HG03060 (cell line): ENCODE results near the gene EEIG1.
"Not testable (repeated sequence)": the region's sequence is repeated elsewhere in the genome, so short reads cannot be mapped to it uniquely, and the experiment has no call there.

ENCODE experiments used
- ATAC-seq: cut with Tn5 transposase; IDR thresholded peaks from one replicate; pipeline ENCODE4 v1.9.1; 2021; ENCODE audit warnings: low read depth, moderate number of reproducible peaks; ENCODE audit not compliant: unreplicated experiment

Gene EEIG1

GRCh38 chr9:127980706-127981558, at the start of gene EEIG1:
Gene EEIG1, minus strand, starts transcription at chr9:127980989. Its CDS starts 852 bp downstream, at chr9:127980137.
- ATAC-seq, result peak; percentile 25

GRCh38 chr9:128027705-128028104, 46.9 kb upstream of the EEIG1 start:
- ATAC-seq, result no peak

GRCh38 chr9:128026773-128027541, 46.2 kb upstream of the EEIG1 start:
- no peak for ATAC-seq

GRCh38 chr9:128026255-128026772, 45.5 kb upstream of the EEIG1 start:
- ATAC-seq, result peak; percentile 44

GRCh38 chr9:128025736-128026135, 44.9 kb upstream of the EEIG1 start:
- ATAC-seq, result no peak

GRCh38 chr9:128024761-128025308, 44.0 kb upstream of the EEIG1 start:
- ATAC-seq, result no peak

- ATAC-seq, result not testable (repeated sequence)
Observed at GRCh38 chr9:128023671-128024070, 42.9 kb upstream of the EEIG1 start.

GRCh38 chr9:128022886-128023285, 42.1 kb upstream of the EEIG1 start:
- no peak for ATAC-seq

GRCh38 chr9:128021098-128021497, 40.3 kb upstream of the EEIG1 start:
- ATAC-seq, result no peak

- no peak for ATAC-seq
Observed at GRCh38 chr9:128020692-128021091, 39.9 kb upstream of the EEIG1 start.

GRCh38 chr9:128015696-128016095, 34.9 kb upstream of the EEIG1 start:
- no peak for ATAC-seq

GRCh38 chr9:128011071-128011817, 30.5 kb upstream of the EEIG1 start:
- no peak for ATAC-seq

- ATAC-seq, result no peak
Observed at GRCh38 chr9:128009639-128010038, 28.9 kb upstream of the EEIG1 start.

GRCh38 chr9:128008171-128008570, 27.4 kb upstream of the EEIG1 start:
- ATAC-seq, result no peak

- ATAC-seq, result no peak
Observed at GRCh38 chr9:128007566-128008138, 26.9 kb upstream of the EEIG1 start.

GRCh38 chr9:128006332-128006996, 25.7 kb upstream of the EEIG1 start:
- ATAC-seq, result no peak

GRCh38 chr9:128005923-128006322, 25.1 kb upstream of the EEIG1 start:
- no peak for ATAC-seq

GRCh38 chr9:128003966-128004604, 23.3 kb upstream of the EEIG1 start:
- ATAC-seq, result no peak

- no peak for ATAC-seq
Observed at GRCh38 chr9:128002959-128003358, 22.2 kb upstream of the EEIG1 start.
